GM18519 (cell line): ENCODE data around the gene ETV3.
A peak's percentile ranks its signal among the peaks of the same experiment; 100 is the strongest.
"Not testable (repeated sequence)": the region's sequence is repeated elsewhere in the genome, so short reads cannot be mapped to it uniquely, and the experiment has no call there.

Experiments
- ATAC-seq: cut with Tn5 transposase; IDR thresholded peaks from one replicate; pipeline ENCODE4 v1.9.1; 2021; ENCODE audit warnings: mild to moderate bottlenecking, moderate library complexity; ENCODE audit not compliant: unreplicated experiment, low FRiP score

Gene ETV3

DNA sequence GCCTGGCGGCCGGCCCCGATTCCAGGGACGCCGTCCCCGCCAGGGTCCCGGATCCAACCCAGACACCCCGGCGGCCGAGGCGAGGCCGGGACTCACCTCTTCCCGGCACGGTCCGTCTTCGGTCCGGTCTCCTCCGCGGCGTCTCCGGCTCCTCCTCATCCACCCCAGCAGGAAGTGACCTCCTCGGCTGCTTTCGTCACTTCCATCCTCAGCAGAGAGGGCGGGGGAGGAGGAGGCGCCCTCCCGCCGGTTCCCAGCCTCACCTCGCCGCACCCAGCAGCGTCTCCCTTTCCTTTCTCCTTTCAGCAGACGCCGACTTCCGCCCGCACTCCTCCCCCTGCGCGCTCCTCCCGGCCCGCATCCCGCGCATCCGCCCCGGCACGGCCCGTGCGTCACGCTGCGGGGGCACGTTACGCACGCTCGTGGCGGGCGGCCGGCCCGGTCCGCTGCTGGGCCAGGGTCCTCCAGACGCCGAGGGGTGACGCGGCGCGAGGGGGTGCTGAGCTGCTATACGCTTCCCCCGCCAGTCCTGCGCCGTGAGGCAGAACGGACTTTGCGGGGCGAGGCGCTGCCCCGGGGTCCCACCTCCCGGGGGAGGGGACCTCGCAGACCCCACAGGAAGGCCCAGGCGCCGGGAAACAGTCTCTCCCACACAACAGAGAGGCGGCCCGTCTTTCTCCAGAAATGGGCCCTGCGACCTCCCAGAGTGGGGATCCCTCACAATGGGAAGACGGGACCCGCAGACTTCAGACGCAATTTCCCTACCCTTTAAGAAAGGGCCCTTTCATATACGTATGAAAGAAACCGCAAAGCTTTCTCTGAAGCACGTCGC is at the start of gene ETV3:
ETV3 (minus strand) TSS at position 176 of the 832 bp plus-strand sequence. CDS start 2,043 bp downstream, outside the sequence.
- ATAC-seq = peak; percentile 38

DNA sequence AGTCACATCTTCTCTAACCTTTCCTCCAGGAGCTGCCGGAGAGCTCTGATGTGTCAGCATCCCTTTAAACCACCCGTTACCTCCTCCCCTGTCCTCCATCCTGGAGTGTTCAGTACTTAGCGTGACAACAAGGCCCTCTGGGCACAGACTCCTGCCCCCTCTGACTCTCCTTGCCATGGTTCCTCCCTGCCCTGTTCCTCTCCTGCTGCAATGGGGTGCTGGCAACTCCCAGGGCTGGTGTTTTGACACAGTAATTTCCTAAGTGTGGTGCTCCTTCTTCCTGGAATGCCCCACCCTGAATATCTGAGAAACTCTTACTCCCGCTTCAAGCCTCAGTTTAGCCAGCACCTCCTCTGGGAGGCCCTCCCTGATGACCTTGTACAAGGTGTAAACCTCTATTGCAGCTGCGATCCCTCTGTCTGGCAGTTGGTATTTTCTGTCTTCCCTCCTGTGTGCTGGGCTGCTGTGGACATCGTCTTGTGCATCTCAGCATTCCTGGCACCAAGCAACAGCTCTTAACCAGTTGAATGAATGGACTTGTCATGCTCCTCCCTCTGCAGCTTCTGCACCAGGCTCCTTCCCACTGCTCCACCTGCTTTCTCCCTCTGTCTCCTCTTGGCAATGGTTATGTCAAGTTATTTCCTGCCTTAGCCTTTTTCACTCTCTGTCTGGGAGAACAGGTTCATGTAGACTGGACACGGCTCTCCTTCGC is 48.2 kb upstream of the ETV3 start:
- ATAC-seq = no peak

DNA sequence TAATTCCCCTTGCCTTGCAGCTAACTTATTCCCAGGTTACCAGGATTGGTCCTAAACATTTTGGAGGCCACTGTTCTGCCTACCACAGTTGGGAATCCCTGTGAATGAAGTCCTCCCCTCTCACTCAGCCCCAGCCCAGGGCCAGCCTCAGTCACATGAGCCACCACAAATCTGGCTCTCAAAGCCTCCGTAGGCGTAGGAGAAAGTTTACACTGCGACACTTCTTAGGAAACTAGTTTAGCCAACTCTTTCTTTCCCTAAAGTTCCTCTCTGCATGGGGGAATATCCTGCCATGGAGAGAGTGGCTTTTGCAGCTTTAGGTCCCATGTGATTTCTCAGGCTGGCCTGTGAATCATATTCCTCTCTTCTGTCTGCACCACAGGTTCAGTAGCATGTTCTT is 45.7 kb upstream of the ETV3 start:
- no peak for ATAC-seq

DNA sequence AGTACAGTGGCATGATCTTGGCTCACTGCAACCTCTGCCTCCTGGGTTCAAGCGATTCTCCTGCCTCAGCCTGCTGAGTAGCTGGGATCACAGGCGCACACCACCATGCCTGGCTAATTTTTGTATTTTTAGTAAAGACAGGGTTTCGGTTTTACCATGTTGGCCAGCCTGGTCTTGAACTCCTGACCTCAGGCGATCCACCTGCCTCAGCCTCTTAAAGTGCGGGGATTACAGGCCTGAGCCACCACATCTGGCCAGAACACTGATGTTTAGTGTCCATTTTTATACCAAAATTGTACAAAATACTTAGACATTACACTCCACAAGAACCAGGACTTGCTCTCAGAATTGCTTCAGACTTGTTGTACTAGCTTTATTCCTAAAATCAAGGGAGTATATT is 44.2 kb upstream of the ETV3 start:
- ATAC-seq = not testable (repeated sequence)

DNA sequence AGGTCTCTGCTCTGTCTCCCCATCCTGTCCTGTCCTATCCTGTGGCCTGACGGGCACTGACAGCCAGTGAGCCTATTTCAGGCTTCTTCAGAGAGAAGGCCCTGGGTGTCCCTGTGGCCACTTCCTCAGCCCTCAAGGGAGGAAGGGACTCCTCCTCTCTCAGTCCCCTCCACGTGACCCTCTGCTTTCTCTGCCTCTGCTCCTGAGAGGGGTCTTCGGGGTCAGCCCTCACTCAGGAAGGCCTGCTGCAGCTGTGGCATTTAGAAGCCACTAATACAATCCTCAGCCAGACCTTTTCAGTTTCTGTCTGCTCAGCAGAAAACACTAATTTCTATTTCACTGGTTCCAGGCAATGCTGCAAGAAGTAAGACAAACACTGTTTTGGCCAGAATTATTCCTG is 43.6 kb upstream of the ETV3 start:
- ATAC-seq = no peak

DNA sequence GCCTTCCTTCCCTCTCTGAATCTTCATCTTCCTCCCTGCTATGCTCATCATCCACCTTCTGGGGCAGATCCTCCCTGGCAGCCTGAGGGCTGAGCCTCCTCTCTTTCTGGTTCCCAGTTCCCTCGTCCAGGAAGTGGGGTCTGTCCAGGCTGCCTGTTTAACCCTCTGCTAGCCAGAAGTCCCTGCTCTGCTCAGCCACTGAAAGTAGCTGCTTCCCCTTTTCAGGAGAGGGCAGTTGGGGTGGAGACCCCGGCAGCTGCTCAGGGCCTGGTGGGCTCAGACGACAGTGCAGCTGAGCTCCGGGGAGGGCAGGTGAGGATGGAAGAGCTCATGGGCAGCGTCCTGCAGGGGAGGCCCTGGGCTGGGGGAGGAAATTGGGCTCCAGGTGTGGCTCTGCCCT is 43.1 kb upstream of the ETV3 start:
- no peak for ATAC-seq

DNA sequence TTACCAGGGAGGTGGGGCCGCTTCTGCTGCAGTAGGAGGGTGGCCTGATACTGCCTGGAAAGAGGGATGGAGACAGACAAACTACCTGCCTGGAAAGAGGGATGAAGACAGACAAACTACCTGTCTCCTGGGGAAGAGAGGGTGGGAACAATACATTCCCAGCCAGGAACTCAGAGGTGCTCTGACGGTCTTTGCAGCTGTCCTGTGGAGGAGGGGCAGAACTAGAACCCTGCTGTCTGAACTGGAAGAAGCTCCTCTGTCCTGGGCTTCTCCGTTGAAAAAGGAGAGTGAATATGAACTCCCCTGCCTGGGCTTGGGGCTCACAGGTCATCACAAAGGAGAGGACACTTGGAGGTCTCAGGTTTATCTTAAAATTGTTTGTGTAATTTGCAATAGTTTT is 40.3 kb upstream of the ETV3 start:
- ATAC-seq = no peak

DNA sequence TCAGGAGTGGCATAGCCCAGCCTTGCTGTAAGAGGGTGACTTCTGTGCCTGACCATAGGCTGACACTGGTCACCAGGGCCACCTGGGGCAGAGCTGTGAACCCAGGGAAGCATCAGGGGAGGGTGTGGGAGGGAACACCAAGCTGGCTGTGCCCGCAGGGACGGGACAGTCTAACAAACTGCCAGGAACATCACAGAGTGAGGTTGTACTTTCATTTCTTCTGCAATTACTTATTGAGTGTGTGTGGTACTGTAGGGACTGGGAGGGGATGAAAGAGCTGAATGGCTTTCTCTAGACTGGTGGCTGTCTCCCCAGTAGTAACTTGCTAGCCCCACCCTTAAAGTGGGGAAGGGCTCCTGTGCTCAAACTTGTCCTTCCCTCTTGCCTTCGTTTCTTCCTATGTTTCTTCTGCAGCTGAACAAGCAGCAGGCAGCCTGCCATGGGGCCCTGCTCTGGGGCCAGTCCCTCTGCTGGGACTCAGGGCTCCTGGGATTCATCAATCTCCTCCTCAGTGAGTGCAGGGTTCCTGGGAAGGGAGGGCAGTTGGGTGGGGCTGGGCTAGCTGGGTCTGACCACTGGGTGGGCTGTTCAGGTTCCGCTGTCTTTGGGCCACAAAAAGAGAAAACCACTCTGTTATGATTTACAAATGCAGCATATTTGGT is 39.7 kb upstream of the ETV3 start:
- no peak for ATAC-seq

DNA sequence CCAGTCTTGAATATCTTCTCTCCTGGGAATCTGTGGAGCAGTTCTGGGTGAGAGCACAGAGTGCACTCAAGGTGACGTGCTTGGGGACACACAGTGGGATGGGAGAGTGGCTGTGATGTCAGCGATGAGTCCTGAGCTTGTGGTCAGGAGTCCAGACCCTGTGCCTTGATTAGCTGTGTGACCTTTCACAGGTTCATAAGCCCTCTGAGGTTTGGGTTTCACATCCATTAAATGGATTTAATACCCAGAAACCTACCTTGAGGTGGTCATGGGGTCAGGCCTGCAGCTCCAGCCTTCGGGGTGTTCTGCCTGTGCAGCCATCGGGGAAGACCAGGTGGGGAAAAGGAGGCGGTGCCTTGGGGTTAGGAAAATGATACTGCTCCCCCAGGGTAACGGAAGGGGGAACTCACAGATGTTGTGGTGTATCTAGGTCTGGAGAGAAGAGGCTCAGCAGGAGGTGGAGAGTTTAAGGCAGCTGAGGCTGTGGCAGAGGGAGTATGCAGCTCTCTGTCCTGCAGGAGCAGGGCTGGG is 38.5 kb upstream of the ETV3 start:
- ATAC-seq = no peak

DNA sequence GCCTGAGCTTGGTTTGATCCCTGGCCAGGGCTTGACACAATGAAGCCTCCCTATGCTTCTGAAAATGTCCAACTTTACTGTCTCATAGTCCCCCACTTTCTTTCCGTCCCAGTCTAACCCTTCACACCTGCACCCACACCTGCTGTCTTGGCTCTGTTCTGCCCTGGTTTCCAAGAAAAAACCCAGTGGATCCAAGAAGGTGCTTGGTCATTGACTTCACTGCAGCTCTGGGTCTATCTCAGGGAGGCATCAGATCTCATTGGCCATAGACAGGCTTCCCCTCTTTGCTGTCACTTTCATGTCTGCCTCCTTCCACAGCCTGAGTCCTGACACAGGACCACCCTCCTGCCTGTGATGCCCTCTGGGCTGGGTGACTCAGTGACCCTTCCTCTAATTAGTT is 37.8 kb upstream of the ETV3 start:
- ATAC-seq = no peak

DNA sequence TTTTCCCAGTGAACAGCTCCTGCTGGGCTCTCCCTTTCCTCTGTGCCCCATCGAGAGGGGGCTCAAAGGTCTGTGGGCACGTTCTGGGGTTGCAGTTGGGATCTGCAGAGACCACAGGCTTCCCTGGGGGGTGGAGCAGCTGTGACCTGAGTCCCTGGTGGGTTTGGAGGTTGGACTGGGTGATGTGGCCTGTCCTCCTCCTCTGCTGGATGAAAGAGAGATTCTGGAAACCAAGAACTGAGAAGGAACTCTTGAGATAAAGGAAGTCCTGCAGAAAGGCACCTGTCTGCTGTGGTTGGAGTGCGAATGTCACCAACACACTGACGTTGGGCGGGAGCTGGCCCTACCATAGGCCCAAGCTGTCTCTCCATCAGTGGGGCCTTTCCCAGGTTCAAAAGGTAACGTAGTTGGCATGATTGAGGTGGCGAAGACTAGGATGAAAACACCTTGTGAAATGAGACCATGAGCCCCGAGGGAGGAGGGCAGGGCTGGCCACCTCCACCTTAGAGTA is 35.8 kb upstream of the ETV3 start:
- no peak for ATAC-seq

DNA sequence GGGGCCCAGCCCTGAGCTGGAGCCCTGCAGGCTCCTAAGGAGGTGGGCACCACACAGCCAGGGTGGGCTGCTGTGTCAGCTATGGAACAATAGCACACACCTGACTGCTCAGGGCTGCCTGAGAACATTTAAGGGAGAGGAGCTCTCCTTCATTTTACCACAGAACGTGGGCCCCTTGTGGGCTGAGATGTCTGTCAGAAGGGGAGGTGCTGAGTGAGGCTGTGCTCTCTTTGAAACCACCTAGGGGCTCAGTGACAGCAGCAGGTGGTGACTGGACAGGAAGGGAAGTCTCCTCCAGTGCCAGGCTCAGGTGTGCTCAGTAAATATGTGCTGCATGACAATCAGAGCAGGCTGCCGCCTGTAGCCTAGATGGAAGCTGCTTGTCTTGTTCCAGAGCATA is 35.0 kb upstream of the ETV3 start:
- ATAC-seq = not testable (repeated sequence)

DNA sequence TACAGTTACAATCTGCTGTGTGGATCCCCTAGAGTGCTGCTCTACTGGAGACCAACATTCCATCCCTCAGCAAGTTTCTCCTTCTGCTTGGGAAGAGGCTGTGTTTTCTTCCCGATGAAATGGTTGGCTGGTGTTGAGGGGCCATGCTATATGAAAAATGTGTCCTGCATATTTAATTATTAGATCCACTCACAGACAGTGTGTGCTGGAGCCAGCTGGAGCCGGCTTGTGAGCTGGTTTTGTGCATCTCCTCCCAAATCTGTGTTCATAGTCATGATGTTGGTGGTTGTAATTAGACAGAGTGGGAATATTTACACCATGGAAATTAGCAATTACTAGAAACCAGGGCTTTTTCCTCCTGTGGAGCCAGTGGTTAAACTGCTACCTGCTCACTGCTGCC is 34.4 kb upstream of the ETV3 start:
- ATAC-seq = not testable (repeated sequence)

DNA sequence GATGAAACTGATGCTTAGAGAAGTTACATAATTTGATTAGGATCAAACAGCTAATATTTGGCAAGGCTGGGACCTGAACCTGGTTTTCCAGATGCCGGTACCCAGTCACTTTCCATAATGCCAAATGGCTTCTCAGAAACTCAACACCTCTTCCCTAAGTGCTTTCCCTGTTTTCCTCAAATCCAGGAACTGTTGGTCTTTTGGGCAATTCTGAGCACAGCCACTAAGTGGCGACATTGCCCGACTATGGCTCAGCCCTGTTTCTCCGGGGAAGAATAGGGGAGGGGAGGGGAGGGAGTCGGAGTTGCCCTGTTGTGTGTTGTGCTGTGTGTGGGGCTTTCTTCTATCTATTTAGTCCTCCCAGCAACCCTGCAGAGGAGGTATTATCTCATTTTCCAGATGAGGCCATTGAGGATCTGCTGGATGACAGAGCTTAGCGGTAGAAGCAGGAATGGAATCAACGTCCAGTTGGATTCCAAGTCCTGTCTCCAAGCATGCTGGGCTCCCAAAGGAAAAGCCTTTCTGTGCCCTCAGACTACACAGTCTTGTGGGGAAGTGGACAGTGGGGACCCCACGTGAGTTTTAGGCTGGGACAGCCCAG is 33.8 kb upstream of the ETV3 start:
- ATAC-seq = not testable (repeated sequence)

DNA sequence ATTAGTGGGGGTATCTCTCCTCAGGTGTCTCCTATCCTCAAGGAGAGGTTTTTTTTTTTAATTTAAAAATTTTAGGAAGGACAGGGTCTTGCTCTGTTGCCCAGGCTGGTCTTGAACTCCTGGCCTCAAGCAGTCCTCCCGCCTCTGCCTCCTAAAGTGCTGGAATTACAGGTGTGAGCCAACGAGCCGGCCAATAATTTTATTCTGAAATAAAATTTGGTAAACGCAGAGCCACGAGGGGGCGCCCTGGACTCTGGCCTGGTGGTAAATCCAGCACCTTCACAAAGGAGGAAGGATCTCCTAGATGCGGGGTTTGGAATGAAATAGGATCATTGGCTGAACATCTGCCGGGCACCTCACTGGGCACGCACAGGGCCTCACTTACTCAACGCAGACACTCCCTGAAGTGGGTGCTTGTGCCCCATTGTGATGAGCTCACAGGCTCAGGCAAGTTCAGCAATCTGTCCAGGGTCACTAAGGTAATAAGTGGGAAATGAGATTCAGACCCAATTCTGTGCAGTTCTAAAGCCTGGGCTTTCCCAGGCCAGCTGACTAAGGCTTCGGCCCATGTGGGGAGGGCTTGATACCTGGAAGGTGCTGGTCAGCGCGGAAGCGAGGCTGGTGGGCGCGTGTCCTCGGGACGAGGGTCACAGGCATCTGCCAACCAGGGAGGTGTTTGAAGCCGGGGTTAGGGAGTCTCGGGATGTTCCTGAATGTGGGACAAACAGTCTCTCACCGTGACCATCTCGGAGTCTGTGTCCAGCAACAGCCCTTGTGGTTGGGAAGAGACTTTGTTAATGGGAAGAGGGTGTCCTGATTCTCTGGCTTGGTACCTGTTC is 32.7 kb upstream of the ETV3 start:
- ATAC-seq = no peak

DNA sequence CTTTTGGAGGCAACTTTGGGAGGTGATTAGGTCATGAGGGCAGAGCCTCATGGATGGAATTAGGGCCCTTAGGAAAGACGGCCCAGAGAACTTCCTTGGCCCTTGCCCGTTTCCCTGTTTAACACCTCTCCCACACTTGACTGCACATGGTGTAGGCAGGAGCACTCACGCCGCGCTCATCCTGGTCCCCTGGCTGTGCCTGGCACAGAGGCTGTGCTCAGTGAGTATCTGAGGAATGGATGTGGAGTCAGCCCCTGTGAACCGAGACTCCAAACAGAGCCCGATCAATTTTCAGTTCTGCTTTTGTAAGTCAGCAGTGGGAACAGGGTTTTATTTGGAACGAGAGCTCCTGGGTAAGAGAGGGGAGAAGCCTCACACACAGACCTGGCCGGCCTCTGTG is 29.8 kb upstream of the ETV3 start:
- ATAC-seq = no peak

DNA sequence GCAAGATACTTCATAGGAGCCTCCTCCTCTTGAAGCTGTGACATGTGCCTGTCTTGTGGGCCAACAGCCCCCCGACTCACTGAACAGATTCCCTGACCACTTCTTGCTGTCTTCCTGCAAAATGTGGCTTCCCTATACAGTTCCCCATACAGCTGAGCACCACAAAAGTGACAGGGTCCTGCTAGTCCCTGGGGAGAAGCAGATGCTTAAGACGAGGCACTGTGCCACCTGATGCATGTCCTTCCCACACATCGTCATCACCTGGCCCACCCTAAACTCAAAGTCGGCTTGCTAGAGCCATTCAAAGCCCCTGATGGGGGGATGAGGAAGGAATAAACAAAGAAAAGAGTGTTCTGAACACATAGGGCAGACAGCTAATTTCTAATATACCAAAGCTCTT is 29.2 kb upstream of the ETV3 start:
- ATAC-seq = no peak

DNA sequence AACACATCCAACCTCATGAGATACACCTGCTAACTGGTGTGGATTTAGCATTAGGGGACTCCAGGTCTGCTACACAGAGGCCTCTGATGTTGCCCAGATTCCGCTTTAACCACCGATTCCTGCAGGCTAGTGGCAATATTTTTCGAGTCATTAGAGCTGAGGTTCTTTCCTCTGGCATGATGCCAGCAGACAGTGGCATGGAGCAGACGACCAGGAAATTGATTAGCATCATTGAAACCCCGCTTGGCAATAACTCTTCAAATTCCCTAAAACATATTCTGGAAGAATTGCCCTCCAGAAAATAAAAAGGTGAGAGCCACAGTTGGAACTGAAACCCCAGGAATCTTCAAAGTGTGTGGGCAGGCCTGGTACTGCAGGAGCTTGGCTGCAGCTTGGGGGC is 28.4 kb upstream of the ETV3 start:
- no peak for ATAC-seq

DNA sequence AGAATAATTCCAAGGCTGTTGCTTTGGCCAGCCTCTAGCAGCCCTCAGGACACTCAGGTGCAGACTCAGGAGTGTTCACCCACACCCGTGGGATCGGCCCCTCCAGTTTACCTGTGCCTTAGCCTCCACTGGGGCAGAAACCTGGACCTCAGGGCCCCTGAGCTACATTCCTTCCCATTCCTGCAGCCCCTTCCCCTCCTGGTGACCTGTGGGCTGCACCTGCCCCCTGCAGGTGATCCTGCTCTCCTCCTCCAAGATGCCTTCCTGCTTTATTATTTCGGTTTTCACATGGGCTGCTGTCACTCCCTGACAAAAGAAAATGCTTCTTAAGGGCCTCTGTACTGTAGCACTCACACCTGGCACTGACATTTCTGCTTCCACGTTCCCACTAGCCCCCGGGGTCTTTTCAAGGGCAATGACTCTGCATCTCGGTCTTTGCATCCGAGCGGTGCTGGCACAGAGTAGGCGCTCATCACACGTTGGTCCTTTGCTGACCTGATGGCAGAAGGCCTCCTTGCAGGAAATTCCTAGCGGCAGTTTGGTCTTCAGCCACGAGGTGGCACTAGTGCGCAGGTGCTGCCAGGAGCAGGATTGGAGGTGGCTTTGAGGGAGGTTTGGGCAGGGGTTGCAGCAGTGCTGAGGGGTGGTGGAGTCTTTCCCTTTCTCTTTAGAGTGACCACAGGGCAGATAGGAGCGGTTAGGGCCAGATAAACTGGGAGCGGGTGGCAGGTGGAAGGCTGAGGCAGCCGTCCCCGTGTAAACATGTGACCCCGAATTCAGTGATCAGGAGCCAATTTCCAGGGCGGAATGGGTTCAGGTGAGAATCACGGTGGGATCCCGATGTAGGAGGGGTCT is 25.3 kb upstream of the ETV3 start:
- no peak for ATAC-seq
